ENCODE measurements around the gene XXYLT1. TPM values are rescaled to one million over a fixed set of nuclear protein-coding genes. Genes with fewer than 3 reads are reported as not detected.

XXYLT1 gene
- total and polyA plus RNA-seq, 2 of the 8 experiments (the other 6 are each of a cell fraction or from before 2014, with no cell fraction given): 18.9 to 23.8 TPM

DNA sequence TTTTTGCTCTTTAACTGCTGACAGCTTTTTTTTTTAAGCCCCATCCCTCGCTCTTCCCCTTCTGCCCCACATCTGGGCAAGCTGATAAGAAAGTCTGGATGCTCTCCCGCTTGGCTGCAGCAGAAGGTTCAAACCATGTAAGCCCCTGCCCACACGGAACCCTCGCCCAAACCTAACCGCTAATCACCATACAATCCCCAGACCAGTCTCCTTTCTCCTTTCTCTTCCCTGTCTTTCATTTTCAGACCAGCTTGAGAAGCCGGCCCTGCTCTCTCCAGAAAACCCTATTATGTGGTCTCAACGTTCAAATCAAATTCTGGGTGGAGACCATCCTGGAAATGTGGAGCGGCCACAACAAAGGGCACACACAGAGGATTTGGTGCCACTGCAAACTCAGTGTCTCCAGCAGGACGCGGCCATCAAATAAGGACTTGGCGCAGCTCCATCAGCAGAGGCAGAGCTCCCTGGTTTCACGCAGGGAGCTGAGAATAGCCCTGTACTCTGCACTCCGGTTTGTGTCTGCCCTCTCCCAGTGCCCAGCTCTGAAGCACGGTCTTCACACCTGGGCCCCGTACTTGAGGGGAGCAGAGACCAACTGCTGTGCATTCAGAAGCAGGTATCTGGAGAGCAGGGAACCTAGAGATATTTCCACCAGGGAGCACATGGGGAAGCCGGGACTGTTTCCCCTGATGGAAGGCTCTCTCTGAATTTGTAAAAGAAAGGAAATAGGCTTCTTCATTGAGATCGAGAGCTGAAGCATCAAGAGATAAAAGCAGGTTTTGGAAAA, 92.6 kb downstream of the XXYLT1 start:
- Histone ChIP-seq H2BK15ac (ENCODE audit: low read length) (no peak overlapping the region), H3K4ac (replicated peaks; ENCODE audit: insufficient read length, low read depth, low read length) (no peak overlapping the region), H3K56ac (replicated peaks; ENCODE audit: insufficient read length, low read depth, low read length) (no peak overlapping the region), H3K4me2 (ENCODE audit: insufficient read depth in 1 of 2, low read depth in 2 of 2, low read length in 2 of 2) (no peak overlapping the region), H3K14ac (ENCODE audit: insufficient read length) (no peak overlapping the region), H4K20me1 (replicated peaks in 1 of 2; ENCODE audit: control insufficient read depth in 1 of 2, insufficient read depth in 2 of 2, low read length in 2 of 2) (no peaks in the 10 kb centered on the region), H4K5ac (ENCODE audit: insufficient read length, low read depth, low read length) (no peak overlapping the region), H3K23ac (ENCODE audit: insufficient read length) (no peak overlapping the region), H2BK5ac (ENCODE audit: low read depth, low read length) (no peak overlapping the region), H3K4me1 (replicated peaks in 1 of 4; ENCODE audit: control insufficient read depth in 3 of 4, insufficient read depth in 4 of 4, low read length in 3 of 4) (peaks cover 4 to 11% (median 9%) of the 10 kb centered on the region in 4 experiments; a peak in 6 of 7 replicates), H3K36me3 (ENCODE audit: control insufficient read depth in 2 of 4, insufficient read depth in 4 of 4, low read length in 3 of 4) (no peaks in the 10 kb centered on the region), H2BK20ac (ENCODE audit: low read length) (no peak overlapping the region), H3K18ac (ENCODE audit: extremely low read depth, low read length) (no peak overlapping the region), H4K8ac (ENCODE audit: extremely low read depth, insufficient read depth, low read length) (no peak overlapping the region), H3K79me2 (ENCODE audit: control insufficient read depth in 1 of 2, insufficient read depth in 2 of 2, low read length in 2 of 2) (peaks cover 0 to 16% of the 10 kb centered on the region in 2 experiments; a peak in 2 of 4 replicates), H2BK120ac (replicated peaks; ENCODE audit: low read depth, low read length) (no peak overlapping the region), H2BK12ac (ENCODE audit: low read depth, low read length) (no peak overlapping the region), H3K27ac (ENCODE audit: low read depth, low read length) (no peak overlapping the region), H3K4me3 (ENCODE audit: extremely low read depth in 1 of 4, insufficient read depth in 2 of 4, low read depth in 3 of 4, low read length in 4 of 4) (no peak overlapping the region), H3K9ac (replicated peaks in 1 of 4; ENCODE audit: extremely low read depth in 1 of 4, low read depth in 3 of 4, low read length in 3 of 4) (no peak overlapping the region), H3K27me3 (replicated peaks in 1 of 4; ENCODE audit: control insufficient read depth in 3 of 4, extremely low read depth in 1 of 4, insufficient read depth in 3 of 4, low read length in 3 of 4) (no peaks in the 10 kb centered on the region), H3K79me1 (ENCODE audit: low read depth, low read length) (peaks cover 6% of the 10 kb centered on the region), H4K91ac (replicated peaks; ENCODE audit: insufficient read length, low read length) (no peak overlapping the region), H3K9me3 (ENCODE audit: insufficient read depth in 2 of 2, low read depth in 1 of 2, low read length in 1 of 2) (no peaks in the 10 kb centered on the region), H2AFZ (ENCODE audit: low read length) (no peak overlapping the region), H3K23me2 (ENCODE audit: low read depth, low read length) (no peaks in the 10 kb centered on the region), H2AK5ac (ENCODE audit: low read depth, low read length) (no peak overlapping the region)
- no peak for TF ChIP-seq KDM4A (IDR thresholded peaks at IDR 0.05; ENCODE audit: low read depth, low read length, severe bottlenecking)
- CTCF ChIA-PET (ENCODE audit: partially characterized antibody): interaction anchor here (0.5 to 1.6 kb wide), 4 partner anchors 14 to 496 kb away, joined by 3 read pairs; no protein-coding TSS in a partner anchor
- POLR2A ChIA-PET (ENCODE audit: partially characterized antibody): no interaction called here
- FAIRE-seq (no peak), DNase-seq (ENCODE audit: low read depth in 1 of 2, low spot score in 2 of 2) (no peak)
- 91% methylated on average over 17 of the region's 17 CpGs; no CpG with 5 or more reads in 1 of the 2 experiments for WGBS, 2 experiments (ENCODE audit: extremely low coverage in 1 of 2, insufficient coverage in 1 of 2, insufficient read length in 1 of 2, insufficient replicate concordance in 2 of 2, low coverage in 1 of 2, low lambda C conversion rate in 2 of 2, missing lambda C conversion rate in 1 of 2)
